ENCODE measurements around the gene INF2. TPM values are rescaled to one million over a fixed set of nuclear protein-coding genes. Genes with fewer than 3 reads are reported as not detected.

INF2 gene
- polyA plus RNA-seq, 1 experiment: 39.9 TPM

DNA sequence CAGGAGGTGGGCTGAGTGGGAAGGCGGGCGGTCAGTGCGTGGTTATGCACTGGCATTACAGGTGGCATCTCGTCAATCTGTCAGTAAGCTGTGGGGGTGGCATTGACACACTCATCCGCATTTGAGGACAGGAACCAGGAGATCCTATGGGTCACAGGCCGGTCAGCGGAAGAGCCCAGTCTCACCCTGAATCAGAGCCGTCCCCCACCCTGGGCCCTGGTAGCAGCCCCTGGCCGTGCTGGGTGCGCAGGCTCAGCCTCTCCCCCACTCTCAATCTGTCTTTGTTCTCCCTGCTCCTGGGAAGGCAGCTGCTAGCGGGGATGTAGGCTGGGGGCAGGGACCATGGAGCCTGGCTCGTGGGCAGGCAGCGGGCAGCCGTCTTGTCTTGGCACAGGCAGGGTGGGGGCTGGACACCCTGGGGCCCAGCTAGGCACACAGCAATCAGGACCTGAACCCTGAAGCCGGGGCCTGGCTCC is 5.1 kb downstream of the INF2 start:
- POLR2A ChIA-PET: no interaction called here
- peaks cover 12% of the 10 kb centered on the region for H3K36me3 ChIP-seq (ENCODE audit: control insufficient read depth, insufficient read depth, low read length)
- DNase-seq (ENCODE audit: low read depth): no peak
- TF ChIP-seq, protein P1, sequence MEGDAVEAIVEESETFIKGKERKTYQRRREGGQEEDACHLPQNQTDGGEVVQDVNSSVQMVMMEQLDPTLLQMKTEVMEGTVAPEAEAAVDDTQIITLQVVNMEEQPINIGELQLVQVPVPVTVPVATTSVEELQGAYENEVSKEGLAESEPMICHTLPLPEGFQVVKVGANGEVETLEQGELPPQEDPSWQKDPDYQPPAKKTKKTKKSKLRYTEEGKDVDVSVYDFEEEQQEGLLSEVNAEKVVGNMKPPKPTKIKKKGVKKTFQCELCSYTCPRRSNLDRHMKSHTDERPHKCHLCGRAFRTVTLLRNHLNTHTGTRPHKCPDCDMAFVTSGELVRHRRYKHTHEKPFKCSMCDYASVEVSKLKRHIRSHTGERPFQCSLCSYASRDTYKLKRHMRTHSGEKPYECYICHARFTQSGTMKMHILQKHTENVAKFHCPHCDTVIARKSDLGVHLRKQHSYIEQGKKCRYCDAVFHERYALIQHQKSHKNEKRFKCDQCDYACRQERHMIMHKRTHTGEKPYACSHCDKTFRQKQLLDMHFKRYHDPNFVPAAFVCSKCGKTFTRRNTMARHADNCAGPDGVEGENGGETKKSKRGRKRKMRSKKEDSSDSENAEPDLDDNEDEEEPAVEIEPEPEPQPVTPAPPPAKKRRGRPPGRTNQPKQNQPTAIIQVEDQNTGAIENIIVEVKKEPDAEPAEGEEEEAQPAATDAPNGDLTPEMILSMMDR (IDR thresholded peaks at IDR 0.05; ENCODE audit: insufficient read depth, low read depth, low read length): no peak
- CTCF ChIA-PET: interaction anchor here (1.1 to 1.2 kb wide), 2 partner anchors 12 to 74 kb away, joined by 3 read pairs; no protein-coding TSS in a partner anchor
- no peaks in the 10 kb centered on the region for H3K27me3 ChIP-seq (ENCODE audit: control insufficient read depth, insufficient read depth, low read length)
- no peak overlapping the region for H3K4me3 ChIP-seq (ENCODE audit: low read depth, low read length)

DNA sequence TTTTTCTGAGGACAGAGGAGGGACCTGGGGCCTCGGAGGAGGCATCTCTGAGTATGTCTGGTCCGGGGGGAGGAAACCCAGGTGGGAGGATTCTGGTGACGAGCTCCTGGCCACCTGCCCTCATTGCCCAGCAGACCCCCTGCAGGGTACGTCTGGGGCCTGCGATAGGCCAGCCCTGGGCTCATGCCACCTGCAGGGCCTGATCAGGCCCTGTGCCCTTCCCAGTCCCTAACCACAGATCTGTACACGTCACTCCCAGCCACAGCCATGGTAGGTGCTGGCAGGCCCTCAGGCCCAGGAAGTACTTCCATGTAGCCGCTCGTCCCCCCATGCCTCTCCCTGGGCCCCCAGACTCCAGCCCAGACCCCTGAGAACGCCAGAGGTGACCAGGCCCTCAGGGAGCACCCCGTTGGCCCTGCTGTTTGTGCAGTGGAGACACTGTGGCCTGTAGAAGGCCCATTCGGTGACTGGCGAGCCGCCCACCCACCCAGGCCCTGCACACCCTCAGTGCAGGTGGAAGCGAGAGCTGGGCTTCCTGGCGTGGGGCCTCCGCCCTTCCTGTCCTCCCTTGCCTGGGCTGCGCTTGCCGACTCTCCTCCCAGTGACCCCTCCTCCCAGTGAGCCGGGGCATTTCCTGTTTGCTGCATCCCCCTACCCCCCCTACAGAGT is 5.7 kb downstream of the INF2 start:
- POLR2A ChIA-PET: no interaction called here
- Histone ChIP-seq H3K4me3 (ENCODE audit: low read depth, low read length) (no peak overlapping the region), H3K27me3 (ENCODE audit: control insufficient read depth, insufficient read depth, low read length) (no peaks in the 10 kb centered on the region), H3K36me3 (ENCODE audit: control insufficient read depth, insufficient read depth, low read length) (peaks cover 12% of the 10 kb centered on the region)
- no peak for DNase-seq (ENCODE audit: low read depth)
- TF ChIP-seq, protein P1 (IDR thresholded peaks at IDR 0.05; ENCODE audit: insufficient read depth, low read depth, low read length): no peak
- CTCF ChIA-PET: interaction anchor here (1.2 kb wide), 1 partner anchor 11 kb away, joined by 3 read pairs; no protein-coding TSS in a partner anchor

DNA sequence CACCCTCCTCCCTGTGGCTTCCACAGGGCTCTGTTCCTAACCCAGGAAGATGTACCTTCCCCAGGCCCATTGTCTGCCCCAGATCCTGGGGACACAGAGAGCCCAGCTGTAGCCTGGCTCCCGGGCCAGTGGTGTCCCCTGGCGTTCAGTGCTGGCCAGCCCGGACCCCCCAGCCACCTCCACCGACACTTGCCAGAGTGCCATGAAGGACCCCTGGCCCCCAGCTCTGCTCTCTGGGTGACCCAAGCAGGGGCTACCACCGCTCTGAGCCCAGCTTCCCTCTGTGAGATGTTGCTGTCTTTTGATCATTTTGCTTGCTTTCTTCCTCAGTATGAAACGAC is 6.2 kb downstream of the INF2 start:
- POLR2A ChIA-PET: no interaction called here
- TF ChIP-seq, protein P1 (IDR thresholded peaks at IDR 0.05; ENCODE audit: insufficient read depth, low read depth, low read length): no peak

DNA sequence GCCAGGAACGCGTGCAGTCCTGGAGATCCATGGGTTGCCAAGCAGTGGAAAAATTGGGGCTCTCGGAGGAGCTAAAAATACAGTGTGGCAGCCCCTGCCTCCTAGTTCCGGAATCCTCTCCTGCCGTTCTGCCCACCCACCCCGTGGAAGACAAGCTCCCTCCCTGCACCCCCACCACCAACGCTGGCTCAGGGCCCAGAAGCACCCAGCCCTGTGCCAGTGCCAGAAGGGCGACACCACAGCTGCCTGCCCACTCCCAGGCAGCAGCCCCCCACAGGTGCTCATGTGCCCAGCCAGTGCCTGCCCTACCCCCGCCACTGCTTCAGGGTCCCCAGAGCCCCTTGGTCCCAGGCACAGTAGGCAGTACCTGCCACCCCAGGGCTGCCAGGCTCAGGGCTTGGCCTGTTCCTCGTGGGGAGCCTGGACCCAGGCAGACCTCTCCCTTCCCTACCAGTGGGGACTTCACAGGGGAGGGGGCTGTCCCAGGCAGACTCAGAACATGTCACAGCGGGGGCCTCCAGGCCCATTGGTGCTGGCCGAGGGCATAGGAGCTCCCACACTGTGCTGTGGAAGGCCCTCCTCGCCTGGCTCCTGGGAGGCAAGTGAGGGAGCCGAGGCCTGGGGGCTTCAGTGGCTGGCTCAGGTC is 7.4 kb downstream of the INF2 start:
- ChIA-PET CTCF (interaction anchor here (1.0 to 1.3 kb wide), 3 partner anchors 11 to 46 kb away, joined by 3 to 4 read pairs (median 4); no protein-coding TSS in a partner anchor), POLR2A (interaction anchor here (0.5 kb wide), 1 partner anchor 19 kb away, joined by 5 read pairs; no protein-coding TSS in a partner anchor)
- TF ChIP-seq, protein P1 (IDR thresholded peaks at IDR 0.05; ENCODE audit: insufficient read depth, low read depth, low read length): no peak
- no peak for DNase-seq (ENCODE audit: low read depth)
- H3K36me3 ChIP-seq (ENCODE audit: control insufficient read depth, insufficient read depth, low read length): peaks cover 19% of the 10 kb centered on the region
- no peaks in the 10 kb centered on the region for H3K27me3 ChIP-seq (ENCODE audit: control insufficient read depth, insufficient read depth, low read length)
- H3K4me3 ChIP-seq (ENCODE audit: low read depth, low read length): no peak overlapping the region

More for the DNA sequence above, 6.2 kb downstream of the INF2 start:
- Histone ChIP-seq H3K4me3 (ENCODE audit: low read depth, low read length) (no peak overlapping the region), H3K27me3 (ENCODE audit: control insufficient read depth, insufficient read depth, low read length) (no peaks in the 10 kb centered on the region), H3K36me3 (ENCODE audit: control insufficient read depth, insufficient read depth, low read length) (peaks cover 12% of the 10 kb centered on the region)
- no peak for DNase-seq (ENCODE audit: low read depth)
- CTCF ChIA-PET: interaction anchor here (0.8 to 1.2 kb wide), 2 partner anchors 11 to 13 kb away, joined by 3 read pairs; no protein-coding TSS in a partner anchor

DNA sequence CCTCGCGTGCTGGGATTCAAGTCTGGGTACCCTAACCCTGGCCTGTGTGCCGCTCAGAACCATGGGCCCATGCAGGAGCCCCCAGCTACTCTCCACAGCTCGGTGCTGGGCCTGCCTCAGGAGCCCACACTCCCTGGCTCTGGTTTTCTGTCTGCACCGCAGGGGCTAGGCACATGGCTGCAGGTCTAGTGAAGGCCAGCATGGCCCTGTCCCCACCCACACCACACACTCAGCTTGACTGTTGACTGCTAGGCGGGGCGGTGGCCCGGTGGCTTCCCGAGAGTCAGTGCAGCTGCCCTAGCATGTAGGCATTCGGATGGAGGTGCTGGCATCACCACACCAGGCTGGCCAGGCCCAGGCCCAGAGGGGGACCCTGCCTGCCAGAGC is 7.9 kb downstream of the INF2 start:
- ChIA-PET POLR2A (interaction anchor here (0.5 kb wide), 1 partner anchor 20 kb away, joined by 5 read pairs; no protein-coding TSS in a partner anchor), CTCF (interaction anchor here (0.8 to 1.3 kb wide), 6 partner anchors 9 to 57 kb away, joined by 3 to 4 read pairs (median 3); no protein-coding TSS in a partner anchor)
- Histone ChIP-seq H3K4me3 (ENCODE audit: low read depth, low read length) (no peak overlapping the region), H3K27me3 (ENCODE audit: control insufficient read depth, insufficient read depth, low read length) (no peaks in the 10 kb centered on the region), H3K36me3 (ENCODE audit: control insufficient read depth, insufficient read depth, low read length) (peaks cover 23% of the 10 kb centered on the region)
- DNase-seq (ENCODE audit: low read depth): no peak
- TF ChIP-seq, protein P1 (IDR thresholded peaks at IDR 0.05; ENCODE audit: insufficient read depth, low read depth, low read length): no peak

All from BJ (cell line).